ENCODE data around the gene C2orf81.

Gene C2orf81

GRCh38 chr2:74371421-74371820 is 50.0 kb downstream of the C2orf81 start:
- Mint-ChIP-seq H3K4me1 (no peaks in the 10 kb centered on the region), H3K9me3 (no peaks in the 10 kb centered on the region), H3K36me3 (peaks cover 66% of the 10 kb centered on the region), H3K27me3 (no peaks in the 10 kb centered on the region), H3K4me3 (no peak overlapping the region), H3K27ac (no peak overlapping the region)
- no peak for ATAC-seq

- H3K27ac Mint-ChIP-seq = no peak overlapping the region
- peaks cover 70% of the 10 kb centered on the region for H3K36me3 Mint-ChIP-seq
- H3K4me3 Mint-ChIP-seq = no peak overlapping the region
- no peaks in the 10 kb centered on the region for H3K9me3 Mint-ChIP-seq
- H3K27me3 Mint-ChIP-seq = no peaks in the 10 kb centered on the region
- ATAC-seq = no peak
- no peaks in the 10 kb centered on the region for H3K4me1 Mint-ChIP-seq
These were observed 51.4 kb downstream of the C2orf81 start for GRCh38 chr2:74369976-74370375.

DNA sequence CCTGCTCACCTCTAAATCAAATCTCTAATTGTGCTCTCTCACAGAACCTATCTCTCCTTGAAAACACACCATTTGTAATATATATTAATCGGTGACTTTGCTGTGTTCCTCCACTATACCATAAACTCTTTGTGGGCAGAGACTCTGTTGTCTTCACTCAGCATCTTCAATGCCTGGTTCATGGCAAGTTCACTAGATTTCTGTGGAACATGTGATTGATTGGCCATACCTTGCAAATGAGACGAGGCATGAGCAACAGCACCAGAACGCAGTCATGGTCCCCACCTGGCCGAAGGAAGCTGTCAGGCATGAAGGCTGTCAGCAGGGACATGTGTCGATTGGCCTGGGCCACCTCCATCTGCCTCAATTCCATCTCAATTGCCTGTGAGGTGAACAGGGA is 52.9 kb downstream of the C2orf81 start:
- ATAC-seq = no peak
- Mint-ChIP-seq H3K4me1 (no peaks in the 10 kb centered on the region), H3K36me3 (peaks cover 79% of the 10 kb centered on the region), H3K9me3 (no peaks in the 10 kb centered on the region), H3K27me3 (no peaks in the 10 kb centered on the region), H3K4me3 (no peak overlapping the region), H3K27ac (no peak overlapping the region)

DNA sequence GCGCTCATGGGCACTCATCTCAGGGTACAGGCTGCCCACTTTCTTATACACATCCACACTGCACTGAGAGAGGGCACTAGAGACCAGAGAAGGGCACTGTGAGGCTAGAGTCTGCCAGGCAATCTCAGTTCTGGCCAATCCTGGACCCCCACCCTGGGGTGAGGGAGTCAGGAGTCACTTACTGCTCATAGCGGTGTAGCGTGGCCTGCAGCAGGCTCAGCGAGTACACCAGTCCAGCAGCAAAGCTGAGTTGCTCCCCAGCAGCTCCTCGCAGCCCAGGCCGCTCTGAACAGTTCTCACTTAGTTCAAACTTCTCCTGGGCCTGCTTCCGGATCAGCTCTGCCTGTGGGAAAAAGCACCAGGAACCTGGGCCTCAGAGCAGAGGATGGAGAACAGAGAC is 53.6 kb downstream of the C2orf81 start:
- Mint-ChIP-seq H3K36me3 (peaks cover 83% of the 10 kb centered on the region), H3K27me3 (no peaks in the 10 kb centered on the region), H3K4me1 (no peaks in the 10 kb centered on the region), H3K9me3 (no peaks in the 10 kb centered on the region), H3K27ac (no peak overlapping the region), H3K4me3 (no peak overlapping the region)
- ATAC-seq = no peak

DNA sequence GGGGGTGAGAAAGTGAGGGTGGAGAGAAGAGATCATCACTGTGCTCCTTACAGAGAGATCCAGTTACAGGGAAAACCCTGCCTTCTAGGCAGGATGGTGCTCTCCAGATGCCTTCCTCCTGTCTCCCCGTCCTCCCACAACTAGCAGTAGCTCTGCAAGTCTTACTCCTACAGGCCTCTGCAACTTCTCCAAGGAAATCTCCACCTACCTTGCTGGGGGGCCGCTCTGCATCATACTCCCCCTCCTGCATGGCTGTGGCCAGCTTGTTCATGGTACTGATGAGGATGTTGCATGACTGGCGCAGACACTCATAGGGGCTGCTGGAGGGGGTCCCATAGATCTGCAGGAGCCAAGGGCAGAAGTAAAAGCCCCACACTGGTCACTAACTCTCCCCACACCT is 55.4 kb downstream of the C2orf81 start:
- no peak overlapping the region for H3K4me3 Mint-ChIP-seq
- no peaks in the 10 kb centered on the region for H3K4me1 Mint-ChIP-seq
- H3K9me3 Mint-ChIP-seq = no peaks in the 10 kb centered on the region
- no peak overlapping the region for H3K27ac Mint-ChIP-seq
- ATAC-seq = no peak
- peaks cover 87% of the 10 kb centered on the region for H3K36me3 Mint-ChIP-seq
- H3K27me3 Mint-ChIP-seq = no peaks in the 10 kb centered on the region

GRCh38 chr2:74364533-74365505 is 56.6 kb downstream of the C2orf81 start:
- Mint-ChIP-seq H3K9me3 (no peaks in the 10 kb centered on the region), H3K27me3 (no peaks in the 10 kb centered on the region), H3K27ac (no peak overlapping the region), H3K36me3 (peaks cover 79% of the 10 kb centered on the region), H3K4me3 (no peak overlapping the region), H3K4me1 (no peaks in the 10 kb centered on the region)
- ATAC-seq = no peak
